ENCODE measurements around the gene RAD51D. TPM values are rescaled to one million over a fixed set of nuclear protein-coding genes. Genes with fewer than 3 reads are reported as not detected.
"Not testable (repeated sequence)": the region's sequence is repeated elsewhere in the genome, so short reads cannot be mapped to it uniquely, and the experiment has no call there.

RAD51D gene
- total RNA-seq, 1 experiment from 2014 or later = 12.1 TPM

DNA sequence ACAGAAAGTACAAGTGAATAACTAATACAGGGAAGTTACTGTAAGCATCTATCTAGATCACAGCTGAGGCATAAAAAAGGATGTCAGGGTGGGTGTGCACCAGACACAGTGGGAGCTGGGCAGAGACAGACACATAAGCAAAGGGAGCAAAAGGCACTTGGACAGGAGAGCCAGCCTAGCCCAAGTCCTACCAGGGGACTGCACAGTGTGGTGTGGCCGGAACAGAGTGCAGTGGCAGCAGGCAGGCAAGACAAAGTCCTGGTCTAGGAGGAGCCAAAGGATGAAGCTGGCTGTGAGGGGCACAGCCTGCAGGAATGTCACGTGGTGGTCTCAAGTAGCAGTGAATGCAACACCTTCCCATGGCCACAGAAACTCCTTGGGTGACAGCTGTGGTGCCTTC, 21.9 kb downstream of the RAD51D start:
- no peaks in the 10 kb centered on the region for H3K9me3 ChIP-seq (ENCODE audit: low read depth, low read length, poor library complexity, severe bottlenecking)
- no peaks in the 10 kb centered on the region for H3K4me1 ChIP-seq (ENCODE audit: insufficient read depth, low read length, poor library complexity, severe bottlenecking)
- DNase-seq (ENCODE audit: low spot score) = no peak
- no peaks in the 10 kb centered on the region for H3K36me3 ChIP-seq (ENCODE audit: insufficient read depth, low read length, poor library complexity, severe bottlenecking)
- H3K4me3 ChIP-seq (ENCODE audit: low read depth, low read length, poor library complexity, severe bottlenecking) = no peak overlapping the region
- ChIA-PET CTCF (no interaction called here), POLR2A (ENCODE audit: low non-redundant PET) (interaction anchor here (0.6 kb wide), 1 partner anchor 53 kb away, joined by 3 read pairs; no protein-coding TSS in a partner anchor)
- TF ChIP-seq EZH2 (IDR thresholded peaks at IDR 0.05; ENCODE audit: borderline replicate concordance, low read depth, low read length, poor library complexity, severe bottlenecking) = no peak
- TF ChIP-seq, protein P1, sequence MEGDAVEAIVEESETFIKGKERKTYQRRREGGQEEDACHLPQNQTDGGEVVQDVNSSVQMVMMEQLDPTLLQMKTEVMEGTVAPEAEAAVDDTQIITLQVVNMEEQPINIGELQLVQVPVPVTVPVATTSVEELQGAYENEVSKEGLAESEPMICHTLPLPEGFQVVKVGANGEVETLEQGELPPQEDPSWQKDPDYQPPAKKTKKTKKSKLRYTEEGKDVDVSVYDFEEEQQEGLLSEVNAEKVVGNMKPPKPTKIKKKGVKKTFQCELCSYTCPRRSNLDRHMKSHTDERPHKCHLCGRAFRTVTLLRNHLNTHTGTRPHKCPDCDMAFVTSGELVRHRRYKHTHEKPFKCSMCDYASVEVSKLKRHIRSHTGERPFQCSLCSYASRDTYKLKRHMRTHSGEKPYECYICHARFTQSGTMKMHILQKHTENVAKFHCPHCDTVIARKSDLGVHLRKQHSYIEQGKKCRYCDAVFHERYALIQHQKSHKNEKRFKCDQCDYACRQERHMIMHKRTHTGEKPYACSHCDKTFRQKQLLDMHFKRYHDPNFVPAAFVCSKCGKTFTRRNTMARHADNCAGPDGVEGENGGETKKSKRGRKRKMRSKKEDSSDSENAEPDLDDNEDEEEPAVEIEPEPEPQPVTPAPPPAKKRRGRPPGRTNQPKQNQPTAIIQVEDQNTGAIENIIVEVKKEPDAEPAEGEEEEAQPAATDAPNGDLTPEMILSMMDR (conservative IDR thresholded peaks at IDR 0.05; ENCODE audit: low read depth, low read length) = no peak
- H3K27ac ChIP-seq (ENCODE audit: low read depth, low read length, poor library complexity, severe bottlenecking) = no peak overlapping the region
- intact Hi-C loops (cut with micrococcal nuclease; ENCODE audit: unreplicated experiment) = no loop called here
- H3K27me3 ChIP-seq (replicated peaks; ENCODE audit: insufficient read depth, low read depth, low read length, poor library complexity) = no peaks in the 10 kb centered on the region
- BruUV-seq (replicated peaks) = no TSS peak

GRCh38 chr17:35095741-35096140, 23.9 kb downstream of the RAD51D start:
- no peak for DNase-seq (ENCODE audit: low spot score)
- intact Hi-C loops (cut with micrococcal nuclease; ENCODE audit: unreplicated experiment) = no loop called here
- TF ChIP-seq EZH2 (IDR thresholded peaks at IDR 0.05; ENCODE audit: borderline replicate concordance, low read depth, low read length, poor library complexity, severe bottlenecking) = no peak
- TF ChIP-seq, protein P1 (conservative IDR thresholded peaks at IDR 0.05; ENCODE audit: low read depth, low read length) = no peak
- no peaks in the 10 kb centered on the region for H3K36me3 ChIP-seq (ENCODE audit: insufficient read depth, low read length, poor library complexity, severe bottlenecking)
- POLR2A ChIA-PET (ENCODE audit: low non-redundant PET) = no interaction called here
- no peak overlapping the region for H3K27ac ChIP-seq (ENCODE audit: low read depth, low read length, poor library complexity, severe bottlenecking)
- H3K4me3 ChIP-seq (ENCODE audit: low read depth, low read length, poor library complexity, severe bottlenecking) = no peak overlapping the region
- no peaks in the 10 kb centered on the region for H3K4me1 ChIP-seq (ENCODE audit: insufficient read depth, low read length, poor library complexity, severe bottlenecking)
- no peaks in the 10 kb centered on the region for H3K27me3 ChIP-seq (replicated peaks; ENCODE audit: insufficient read depth, low read depth, low read length, poor library complexity)
- H3K9me3 ChIP-seq (ENCODE audit: low read depth, low read length, poor library complexity, severe bottlenecking) = no peaks in the 10 kb centered on the region
- CTCF ChIA-PET = no interaction called here
- no TSS peak for BruUV-seq (replicated peaks)

GRCh38 chr17:35094902-35095301, 24.8 kb downstream of the RAD51D start:
- ChIA-PET POLR2A (ENCODE audit: low non-redundant PET) (no interaction called here), CTCF (no interaction called here)
- Histone ChIP-seq H3K27me3 (replicated peaks; ENCODE audit: insufficient read depth, low read depth, low read length, poor library complexity) (no peaks in the 10 kb centered on the region), H3K4me3 (ENCODE audit: low read depth, low read length, poor library complexity, severe bottlenecking) (no peak overlapping the region), H3K36me3 (ENCODE audit: insufficient read depth, low read length, poor library complexity, severe bottlenecking) (no peaks in the 10 kb centered on the region), H3K9me3 (ENCODE audit: low read depth, low read length, poor library complexity, severe bottlenecking) (no peaks in the 10 kb centered on the region), H3K27ac (ENCODE audit: low read depth, low read length, poor library complexity, severe bottlenecking) (no peak overlapping the region), H3K4me1 (ENCODE audit: insufficient read depth, low read length, poor library complexity, severe bottlenecking) (no peaks in the 10 kb centered on the region)
- intact Hi-C loops (cut with micrococcal nuclease; ENCODE audit: unreplicated experiment) = no loop called here
- no TSS peak for BruUV-seq (replicated peaks)
- DNase-seq (ENCODE audit: low spot score) = peak; percentile 30
- no peak for TF ChIP-seq EZH2 (IDR thresholded peaks at IDR 0.05; ENCODE audit: borderline replicate concordance, low read depth, low read length, poor library complexity, severe bottlenecking)
- TF ChIP-seq, protein P1 (conservative IDR thresholded peaks at IDR 0.05; ENCODE audit: low read depth, low read length) = no peak

DNA sequence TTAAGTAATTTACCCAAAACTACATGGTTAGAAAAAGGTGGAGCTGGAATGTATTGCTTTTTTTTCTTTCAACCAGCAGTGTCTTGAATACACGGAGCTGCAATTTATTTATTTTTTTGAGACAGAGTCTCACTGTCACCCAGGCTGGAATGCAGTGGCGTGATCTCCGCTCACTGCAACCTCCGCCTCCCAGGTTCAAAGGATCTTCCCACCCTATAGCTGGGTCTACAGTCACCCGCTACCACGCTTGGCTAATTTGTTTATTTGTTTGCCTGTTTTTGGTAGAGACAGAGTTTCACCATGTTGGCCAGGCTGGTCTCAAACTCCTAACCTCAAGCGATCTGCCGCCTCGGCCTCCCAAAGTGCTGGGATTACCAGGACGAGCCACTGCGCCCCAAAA, 29.0 kb downstream of the RAD51D start:
- H3K9me3 ChIP-seq (ENCODE audit: low read depth, low read length, poor library complexity, severe bottlenecking); POLR2A ChIA-PET (ENCODE audit: low non-redundant PET); DNase-seq (ENCODE audit: low spot score); H3K4me1 ChIP-seq (ENCODE audit: insufficient read depth, low read length, poor library complexity, severe bottlenecking); H3K4me3 ChIP-seq (ENCODE audit: low read depth, low read length, poor library complexity, severe bottlenecking); BruUV-seq (replicated peaks); H3K36me3 ChIP-seq (ENCODE audit: insufficient read depth, low read length, poor library complexity, severe bottlenecking); H3K27ac ChIP-seq (ENCODE audit: low read depth, low read length, poor library complexity, severe bottlenecking); H3K27me3 ChIP-seq (replicated peaks; ENCODE audit: insufficient read depth, low read depth, low read length, poor library complexity): not testable (repeated sequence)
- intact Hi-C loops (cut with micrococcal nuclease; ENCODE audit: unreplicated experiment) = loop anchor here (1.0 kb wide), 1 partner anchor 92 kb away; no protein-coding TSS in a partner anchor
- CTCF ChIA-PET = interaction anchor here (0.6 kb wide), 1 partner anchor 63 kb away, joined by 9 read pairs; no protein-coding TSS in a partner anchor

Data from A673 (cell line).